ENCODE results near the gene RNF217.

The RNF217 gene

DNA sequence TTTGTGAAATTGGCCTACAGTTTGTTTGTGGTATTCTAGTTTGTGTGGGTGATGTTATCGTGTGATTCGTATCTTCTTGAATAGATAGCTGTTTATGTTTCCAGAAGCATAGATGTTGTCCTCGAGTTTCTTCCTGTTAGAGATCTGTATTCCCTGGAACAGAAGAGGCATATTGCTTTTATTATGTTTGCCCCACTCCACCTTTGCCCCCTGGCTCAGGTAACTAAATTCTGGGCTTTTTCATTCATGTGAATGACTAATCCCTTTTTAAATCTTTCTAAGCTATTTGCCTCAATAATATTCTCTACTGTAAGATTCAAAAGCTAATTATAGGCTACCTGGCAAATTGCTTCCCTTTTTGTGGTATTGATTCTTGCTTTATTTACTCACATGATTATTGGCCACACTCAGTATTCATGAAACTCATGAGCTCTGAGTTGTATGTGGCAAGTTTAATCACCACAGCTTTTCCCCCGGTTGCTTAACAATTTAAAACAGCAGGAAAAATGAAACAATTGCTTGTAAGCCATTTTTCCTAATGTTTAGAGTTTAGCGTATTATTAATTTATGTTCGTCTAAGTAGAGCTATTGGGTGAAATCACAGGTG is 12.6 kb downstream of the RNF217 start:
- Histone ChIP-seq H3K4me1 (ENCODE audit: control insufficient read depth, insufficient read depth, low read length) (no peaks in the 10 kb centered on the region), H3K9me3 (ENCODE audit: control insufficient read depth, low read length) (no peaks in the 10 kb centered on the region), H3K36me3 (ENCODE audit: control insufficient read depth, insufficient read depth, low read length) (peaks cover 20% of the 10 kb centered on the region), H3K4me3 (ENCODE audit: insufficient read depth, low read depth, low read length) (no peak overlapping the region), H3K27me3 (ENCODE audit: control insufficient read depth, insufficient read depth, low read length, poor library complexity, severe bottlenecking) (no peaks in the 10 kb centered on the region), H3K27ac (ENCODE audit: insufficient read depth, low read depth, low read length, poor library complexity, severe bottlenecking) (no peak overlapping the region)
- WGBS, 2 experiments: 97 to 98% methylated on average over 6 of the region's 6 CpGs

- no peaks in the 10 kb centered on the region for H3K4me1 ChIP-seq (ENCODE audit: control insufficient read depth, insufficient read depth, low read length)
- peaks cover 21% of the 10 kb centered on the region for H3K36me3 ChIP-seq (ENCODE audit: control insufficient read depth, insufficient read depth, low read length)
- H3K4me3 ChIP-seq (ENCODE audit: insufficient read depth, low read depth, low read length): no peak overlapping the region
- no peaks in the 10 kb centered on the region for H3K9me3 ChIP-seq (ENCODE audit: control insufficient read depth, low read length)
- 95 to 100% methylated on average over 1 of the region's 1 CpG for WGBS, 2 experiments
- no peaks in the 10 kb centered on the region for H3K27me3 ChIP-seq (ENCODE audit: control insufficient read depth, insufficient read depth, low read length, poor library complexity, severe bottlenecking)
- H3K27ac ChIP-seq (ENCODE audit: insufficient read depth, low read depth, low read length, poor library complexity, severe bottlenecking): no peak overlapping the region
Measured at GRCh38 chr6:124977067-124977908, 15.1 kb downstream of the RNF217 start.

DNA sequence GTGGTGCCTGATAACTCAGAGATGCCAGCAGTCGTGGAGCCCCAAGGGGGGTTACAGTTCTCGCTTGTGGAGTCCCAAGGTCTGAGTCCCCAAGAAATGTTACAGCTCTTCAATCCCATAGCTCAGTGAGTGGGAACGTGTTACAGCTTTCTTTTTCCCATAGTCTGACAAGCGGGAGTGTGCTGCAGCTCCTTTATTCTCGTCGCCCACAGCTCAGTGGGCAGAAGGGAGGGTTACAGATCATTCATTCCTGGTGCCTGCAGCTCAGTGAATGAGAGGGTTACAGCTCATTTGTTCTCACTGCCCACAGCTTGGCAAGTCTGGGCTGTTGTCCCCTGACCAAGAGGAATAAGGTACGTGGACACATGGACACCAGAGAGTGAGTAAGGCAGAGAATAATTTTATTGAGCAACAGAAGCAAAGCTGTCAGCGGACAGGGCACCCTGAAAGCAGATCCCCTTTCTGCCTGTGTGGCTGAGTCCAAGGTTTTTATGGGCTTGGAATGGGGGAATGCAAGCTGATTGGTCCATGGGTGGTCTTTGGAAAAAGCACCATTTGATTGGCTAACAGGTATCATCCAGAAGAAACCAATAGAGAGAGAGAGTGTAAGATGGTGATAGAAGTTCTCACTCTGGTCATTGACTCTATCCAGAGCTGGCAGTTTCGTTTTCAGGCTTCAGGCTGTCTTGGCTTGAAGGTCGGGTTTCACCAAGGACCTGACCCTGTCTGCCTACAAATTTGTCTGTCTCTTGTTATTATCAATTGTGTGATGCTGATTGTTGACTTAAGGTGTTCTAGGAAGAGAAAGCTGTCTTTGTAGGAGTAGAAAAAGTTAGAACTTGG is 16.4 kb downstream of the RNF217 start:
- Histone ChIP-seq H3K36me3 (ENCODE audit: control insufficient read depth, insufficient read depth, low read length) (peaks cover 21% of the 10 kb centered on the region), H3K4me3 (ENCODE audit: insufficient read depth, low read depth, low read length) (no peak overlapping the region), H3K9me3 (ENCODE audit: control insufficient read depth, low read length) (no peaks in the 10 kb centered on the region), H3K27ac (ENCODE audit: insufficient read depth, low read depth, low read length, poor library complexity, severe bottlenecking) (no peak overlapping the region), H3K4me1 (ENCODE audit: control insufficient read depth, insufficient read depth, low read length) (no peaks in the 10 kb centered on the region), H3K27me3 (ENCODE audit: control insufficient read depth, insufficient read depth, low read length, poor library complexity, severe bottlenecking) (no peaks in the 10 kb centered on the region)
- 96 to 99% methylated on average over 10 of the region's 10 CpGs for WGBS, 2 experiments

DNA sequence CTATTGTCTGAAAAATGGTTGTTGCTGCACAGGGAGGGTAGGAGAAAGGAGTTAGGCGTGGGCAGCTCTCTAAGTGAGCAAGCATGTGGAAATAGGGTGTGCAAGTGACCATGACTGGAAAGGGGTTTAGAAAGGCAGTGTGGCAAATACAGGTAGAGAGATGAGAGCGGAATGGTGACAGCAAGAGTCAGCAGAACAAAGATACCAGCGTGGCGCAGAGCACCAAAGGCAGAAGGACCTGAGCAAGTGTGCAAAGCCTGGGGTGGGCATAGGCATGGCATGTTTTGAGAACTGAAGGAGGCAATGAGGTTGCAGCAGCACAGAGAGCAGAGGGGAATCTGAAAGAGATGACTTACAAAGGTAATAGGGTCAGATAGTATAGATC is 17.0 kb downstream of the RNF217 start:
- H3K36me3 ChIP-seq (ENCODE audit: control insufficient read depth, insufficient read depth, low read length): peaks cover 21% of the 10 kb centered on the region
- no peak overlapping the region for H3K4me3 ChIP-seq (ENCODE audit: insufficient read depth, low read depth, low read length)
- H3K9me3 ChIP-seq (ENCODE audit: control insufficient read depth, low read length): no peaks in the 10 kb centered on the region
- no peaks in the 10 kb centered on the region for H3K27me3 ChIP-seq (ENCODE audit: control insufficient read depth, insufficient read depth, low read length, poor library complexity, severe bottlenecking)
- H3K27ac ChIP-seq (ENCODE audit: insufficient read depth, low read depth, low read length, poor library complexity, severe bottlenecking): no peak overlapping the region
- 91 to 97% methylated on average over 4 of the region's 4 CpGs for WGBS, 2 experiments
- no peaks in the 10 kb centered on the region for H3K4me1 ChIP-seq (ENCODE audit: control insufficient read depth, insufficient read depth, low read length)

- Histone ChIP-seq H3K36me3 (ENCODE audit: control insufficient read depth, insufficient read depth, low read length) (peaks cover 21% of the 10 kb centered on the region), H3K27me3 (ENCODE audit: control insufficient read depth, insufficient read depth, low read length, poor library complexity, severe bottlenecking) (no peaks in the 10 kb centered on the region), H3K27ac (ENCODE audit: insufficient read depth, low read depth, low read length, poor library complexity, severe bottlenecking) (no peak overlapping the region), H3K9me3 (ENCODE audit: control insufficient read depth, low read length) (no peaks in the 10 kb centered on the region), H3K4me1 (ENCODE audit: control insufficient read depth, insufficient read depth, low read length) (peaks cover 4% of the 10 kb centered on the region), H3K4me3 (ENCODE audit: insufficient read depth, low read depth, low read length) (no peak overlapping the region)
Measured at GRCh38 chr6:124982669-124983068, 20.4 kb downstream of the RNF217 start.

DNA sequence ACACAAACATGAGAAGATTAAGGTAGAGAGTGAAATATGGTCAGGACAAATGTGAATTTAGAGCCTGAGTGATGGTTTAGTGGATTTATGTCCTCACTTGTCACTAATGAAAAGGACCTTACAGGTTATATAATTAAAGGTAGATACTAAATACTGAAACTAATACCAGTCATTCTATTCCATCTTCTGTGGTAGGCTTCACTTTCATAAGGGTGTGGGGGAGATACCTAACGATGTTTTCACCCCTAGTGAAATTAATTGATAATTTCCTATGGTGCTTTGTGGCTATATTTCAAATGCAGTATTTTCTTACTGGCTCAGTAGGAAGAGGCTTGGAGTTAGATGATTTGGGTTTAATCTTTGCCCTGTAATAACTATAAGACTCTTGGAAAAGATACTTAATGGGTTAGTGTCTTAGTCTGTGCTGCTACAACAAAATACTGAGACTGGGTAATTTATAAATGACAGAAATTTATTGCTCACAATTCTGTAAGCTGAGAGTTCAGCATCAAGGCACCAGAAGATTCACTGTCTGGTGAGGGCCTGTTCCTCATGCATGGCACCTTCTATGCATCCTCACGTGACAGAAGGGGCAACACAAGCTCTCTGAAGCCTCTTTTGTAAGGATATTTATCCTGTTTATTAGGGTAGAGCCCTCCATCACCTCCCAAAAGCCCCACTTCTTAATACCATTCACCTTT is 21.3 kb downstream of the RNF217 start:
- H3K27ac ChIP-seq (ENCODE audit: insufficient read depth, low read depth, low read length, poor library complexity, severe bottlenecking): no peak overlapping the region
- no peak overlapping the region for H3K4me3 ChIP-seq (ENCODE audit: insufficient read depth, low read depth, low read length)
- 90 to 98% methylated on average over 2 of the region's 2 CpGs for WGBS, 2 experiments
- peaks cover 4% of the 10 kb centered on the region for H3K4me1 ChIP-seq (ENCODE audit: control insufficient read depth, insufficient read depth, low read length)
- no peaks in the 10 kb centered on the region for H3K9me3 ChIP-seq (ENCODE audit: control insufficient read depth, low read length)
- H3K36me3 ChIP-seq (ENCODE audit: control insufficient read depth, insufficient read depth, low read length): peaks cover 14% of the 10 kb centered on the region
- H3K27me3 ChIP-seq (ENCODE audit: control insufficient read depth, insufficient read depth, low read length, poor library complexity, severe bottlenecking): no peaks in the 10 kb centered on the region

DNA sequence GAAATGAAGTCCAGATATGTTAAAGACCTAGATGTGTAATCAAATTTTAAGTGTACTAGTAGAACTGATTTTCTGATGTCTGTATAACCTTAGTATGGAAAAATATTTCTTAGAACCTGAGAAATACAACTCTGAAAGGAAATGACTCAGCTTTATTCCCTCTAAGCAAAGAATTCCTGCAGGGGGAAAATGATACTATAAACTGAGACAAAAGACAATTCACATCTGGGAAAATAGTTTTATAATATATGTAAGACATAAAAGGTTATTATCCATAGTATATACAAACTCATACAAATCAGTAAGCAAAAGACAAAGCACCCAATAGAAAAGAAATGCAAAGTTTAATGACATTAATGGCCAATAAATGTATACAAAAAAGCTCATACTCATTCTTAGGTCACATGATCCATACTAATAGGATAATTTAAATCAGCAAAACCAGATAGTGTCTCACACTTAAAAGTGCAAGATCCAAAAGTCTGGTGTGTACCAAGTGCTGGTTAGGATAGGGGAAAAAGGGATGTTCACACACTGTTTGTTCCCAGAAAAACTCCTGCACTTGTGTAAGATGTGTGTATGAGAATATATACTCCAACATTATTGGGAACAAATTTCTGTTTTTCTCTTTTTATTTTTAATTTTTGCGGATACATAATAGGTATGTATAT is 22.6 kb downstream of the RNF217 start:
- no CpG with 5 or more reads among the region's 1 CpG for WGBS, 2 experiments
- Histone ChIP-seq H3K36me3 (ENCODE audit: control insufficient read depth, insufficient read depth, low read length) (peaks cover 2% of the 10 kb centered on the region), H3K4me1 (ENCODE audit: control insufficient read depth, insufficient read depth, low read length) (peaks cover 4% of the 10 kb centered on the region), H3K4me3 (ENCODE audit: insufficient read depth, low read depth, low read length) (no peak overlapping the region), H3K9me3 (ENCODE audit: control insufficient read depth, low read length) (no peaks in the 10 kb centered on the region), H3K27ac (ENCODE audit: insufficient read depth, low read depth, low read length, poor library complexity, severe bottlenecking) (no peak overlapping the region), H3K27me3 (ENCODE audit: control insufficient read depth, insufficient read depth, low read length, poor library complexity, severe bottlenecking) (no peaks in the 10 kb centered on the region)

DNA sequence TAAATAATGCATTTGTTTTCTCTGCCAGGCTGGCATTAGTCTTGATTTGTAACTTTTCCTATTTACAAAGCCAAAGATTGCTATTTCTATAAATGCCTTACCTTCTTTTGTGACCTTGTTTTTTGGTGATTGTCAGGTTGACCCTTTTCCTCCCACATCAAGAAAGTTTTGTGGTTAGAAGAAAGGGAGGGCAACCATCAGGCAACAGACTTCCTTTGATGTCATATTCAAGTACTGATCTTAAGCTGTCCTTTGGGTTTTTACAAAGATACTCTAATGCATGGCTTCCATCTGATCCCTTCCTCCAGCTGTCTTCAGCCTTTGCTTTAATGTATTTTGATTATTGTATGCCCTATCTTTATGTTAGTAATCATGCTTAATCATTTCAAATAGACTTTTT is 23.9 kb downstream of the RNF217 start:
- Histone ChIP-seq H3K4me3 (ENCODE audit: insufficient read depth, low read depth, low read length) (no peak overlapping the region), H3K27ac (ENCODE audit: insufficient read depth, low read depth, low read length, poor library complexity, severe bottlenecking) (no peak overlapping the region), H3K4me1 (ENCODE audit: control insufficient read depth, insufficient read depth, low read length) (peaks cover 4% of the 10 kb centered on the region), H3K27me3 (ENCODE audit: control insufficient read depth, insufficient read depth, low read length, poor library complexity, severe bottlenecking) (no peaks in the 10 kb centered on the region), H3K36me3 (ENCODE audit: control insufficient read depth, insufficient read depth, low read length) (no peaks in the 10 kb centered on the region), H3K9me3 (ENCODE audit: control insufficient read depth, low read length) (no peaks in the 10 kb centered on the region)

DNA sequence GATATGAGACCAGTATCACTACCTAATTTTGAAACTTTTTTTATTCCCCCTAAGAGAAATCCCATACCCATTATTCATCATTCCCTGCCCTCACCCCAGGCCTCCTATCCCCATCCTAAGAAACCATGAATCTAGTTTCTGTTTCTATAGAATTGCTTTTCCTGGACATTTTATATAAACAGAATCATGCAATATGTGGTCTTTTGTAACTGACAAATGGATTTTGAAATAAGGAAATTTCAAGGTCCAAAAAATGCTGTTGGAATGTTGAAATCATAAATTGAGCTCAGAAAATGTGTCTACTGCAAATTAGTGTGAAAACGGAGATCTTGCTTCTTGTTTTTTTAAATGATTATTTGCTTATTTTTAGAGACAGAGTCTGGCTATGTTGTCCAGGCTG is 25.1 kb downstream of the RNF217 start:
- peaks cover 4% of the 10 kb centered on the region for H3K4me1 ChIP-seq (ENCODE audit: control insufficient read depth, insufficient read depth, low read length)

More for the DNA sequence above, 25.1 kb downstream of the RNF217 start:
- Histone ChIP-seq H3K27me3 (ENCODE audit: control insufficient read depth, insufficient read depth, low read length, poor library complexity, severe bottlenecking) (no peaks in the 10 kb centered on the region), H3K36me3 (ENCODE audit: control insufficient read depth, insufficient read depth, low read length) (no peaks in the 10 kb centered on the region), H3K27ac (ENCODE audit: insufficient read depth, low read depth, low read length, poor library complexity, severe bottlenecking) (no peak overlapping the region), H3K9me3 (ENCODE audit: control insufficient read depth, low read length) (no peaks in the 10 kb centered on the region), H3K4me3 (ENCODE audit: insufficient read depth, low read depth, low read length) (no peak overlapping the region)
- 95 to 97% methylated on average over 1 of the region's 1 CpG for WGBS, 2 experiments

Measured in ectodermal cell (in vitro differentiated cells).